GM12878 (cell line): ENCODE data around the gene BAZ2B. TPM values are rescaled to one million over a fixed set of nuclear protein-coding genes. Genes with fewer than 3 reads are reported as not detected.

Source experiments
- ATAC-seq: fragments of 200-7000 bp; cut with Tn5 transposase; 3 replicates; pipeline ENCODE4 v1.9.1; 2020; ENCODE audit warnings: mild to moderate bottlenecking, moderate library complexity
- BruUV-seq: library from RNA; stranded (reverse); fragments of 400-500 nt; replicated peaks from 2 replicates; lab custom pipeline; 2021; lab: Mats Ljungman, UMichigan
- CTCF ChIA-PET: fragments of 300-600 bp; sonication (Branson Sonifier 250); formaldehyde crosslinking; extraction: SDS; loops from one replicate; lab custom pipeline; 2021; ENCODE audit warnings: inconsistent platforms; lab: Yijun Ruan, JAX
- POLR2A ChIA-PET: fragments of 350-600 bp; formaldehyde crosslinking; extraction: SDS; loops from one replicate; lab custom pipeline; 2021; ENCODE audit warnings: inconsistent platforms; lab: Charles Lee
- RAD21 ChIA-PET: fragments of 300-600 bp; sonication (Branson Sonifier 250); formaldehyde crosslinking; loops from one replicate; lab custom pipeline; 2023; ENCODE audit warnings: antibody characterized with exemption; ENCODE audit not compliant: unreplicated experiment; lab: Charles Lee
- SMC1A ChIA-PET: fragments of 300-600 bp; sonication (Branson Sonifier 250); formaldehyde crosslinking; loops from one replicate; lab custom pipeline; 2023; ENCODE audit not compliant: unreplicated experiment, uncharacterized antibody; lab: Charles Lee
- DNase-seq: peaks from one replicate; pipeline ENCODE4 v3.0.0-alpha.2; 2011; ENCODE audit warnings: low read depth, low spot score
- FAIRE-seq: peaks from 3 replicates; lab custom pipeline; 2011; peaks lifted over from hg19 to GRCh38; lab: Jason Lieb, UNC
- H2AFZ ChIP-seq: 2 replicates; pipeline ENCODE4 v1.6.0; 2011; ENCODE audit warnings: low read depth, low read length, control low read depth; ENCODE audit not compliant: control insufficient read depth
- H3K27ac ChIP-seq: 2 replicates; pipeline ENCODE4 v1.5.1; 2011; ENCODE audit warnings: control low read depth; ENCODE audit not compliant: control insufficient read depth, insufficient read depth
- H3K27me3 ChIP-seq, 2 experiments: replicated peaks in 1 of 2; 2 replicates each; pipeline versions ENCODE4 v1.6.0 to v1.6.1; 2011; ENCODE audit warnings: low read length in 1 of 2; ENCODE audit not compliant: control insufficient read depth in 2 of 2, insufficient read depth in 2 of 2
- H3K36me3 ChIP-seq, 2 experiments: 2 replicates each; pipeline ENCODE4 v1.5.1; 2011; ENCODE audit warnings: low read length in 1 of 2; ENCODE audit not compliant: control insufficient read depth in 2 of 2, insufficient read depth in 2 of 2
- H3K4me1 ChIP-seq: 2 replicates; pipeline ENCODE4 v1.6.1; 2011; ENCODE audit warnings: mild to moderate bottlenecking, low read length, moderate library complexity, mixed read lengths; ENCODE audit not compliant: control insufficient read depth, insufficient read depth
- H3K4me2 ChIP-seq: 2 replicates; pipeline ENCODE4 v1.6.0; 2011; ENCODE audit warnings: control low read depth; ENCODE audit not compliant: control insufficient read depth, insufficient read depth
- H3K4me3 ChIP-seq: fragments of 200-600 bp; sonication (generic); 2 replicates; pipeline ENCODE4 v1.5.1; 2016
- H3K79me2 ChIP-seq: 2 replicates; pipeline ENCODE4 v1.6.0; 2011; ENCODE audit warnings: low read length; ENCODE audit not compliant: control insufficient read depth, insufficient read depth
- H3K9ac ChIP-seq: 2 replicates; pipeline ENCODE4 v1.8.0; 2011; ENCODE audit warnings: low read length, control low read depth, mixed read lengths; ENCODE audit not compliant: control insufficient read depth, insufficient read depth
- H3K9me3 ChIP-seq: replicated peaks from 3 replicates; pipeline ENCODE4 v1.5.1; 2011; ENCODE audit warnings: mild to moderate bottlenecking, low read length; ENCODE audit not compliant: control insufficient read depth, insufficient read depth
- H4K20me1 ChIP-seq: 2 replicates; pipeline ENCODE4 v1.6.0; 2011; ENCODE audit not compliant: control insufficient read depth, insufficient read depth
- ASH2L ChIP-seq: fragments of 300-600, 200-600 bp; sonication (generic); IDR thresholded peaks from 2 replicates; pipeline ENCODE4 v1.6.1; 2017; ENCODE audit warnings: low read depth, mild to moderate bottlenecking, borderline replicate concordance
- EZH2 ChIP-seq: IDR thresholded peaks from 2 replicates; pipeline ENCODE4 v1.6.1; 2012; ENCODE audit warnings: low read depth, mild to moderate bottlenecking, control low read depth, inconsistent platforms, low read length, borderline replicate concordance; ENCODE audit not compliant: control insufficient read depth
- FOS ChIP-seq: IDR thresholded peaks from 3 replicates; pipeline ENCODE4 v1.6.1; 2011; ENCODE audit warnings: borderline replicate concordance; ENCODE audit not compliant: insufficient read length; ENCODE audit errors: extremely low read depth
- NFIC ChIP-seq: IDR thresholded peaks from 2 replicates; pipeline ENCODE4 v1.6.1; 2012; ENCODE audit warnings: low read depth, mild to moderate bottlenecking, inconsistent platforms, low read length, moderate library complexity
- NFYB ChIP-seq: IDR thresholded peaks from 2 replicates; pipeline ENCODE4 v1.6.1; 2011; ENCODE audit warnings: low read depth, mild to moderate bottlenecking, low read length, improper control_type of control experiment, moderate library complexity; ENCODE audit not compliant: insufficient read depth
- NRF1 ChIP-seq: conservative IDR thresholded peaks from 2 replicates; pipeline ENCODE4 v1.6.1; 2011; ENCODE audit warnings: mild to moderate bottlenecking, low read depth, low read length, improper control_type of control experiment
- PAX8 ChIP-seq: fragments of 450-650 bp; IDR thresholded peaks from 2 replicates; pipeline ENCODE4 v1.6.1; 2017; ENCODE audit warnings: mild to moderate bottlenecking, moderate library complexity
- ZNF274 ChIP-seq: IDR thresholded peaks from one replicate; pipeline ENCODE4 v1.8.0; 2011; ENCODE audit not compliant: insufficient read length, insufficient read depth
- WGBS: methylation state at CpG from one replicate; pipeline ENCODE4 v1.1.6; 2016; ENCODE audit warnings: low lambda C conversion rate; ENCODE audit not compliant: insufficient replicate concordance, insufficient coverage; ENCODE audit errors: missing lambda C conversion rate; 5-methylcytosine and 5-hydroxymethylcytosine counted together
- in situ Hi-C: fragments of 300-500 bp; cut with MboI; formaldehyde crosslinking; loops from 9 replicates; pipeline ENCODE4 v1.14.3; 2018; ENCODE audit warnings: mixed read lengths
- intact Hi-C: fragments of 100-400 bp; cut with micrococcal nuclease; formaldehyde crosslinking; loops from one replicate; pipeline ENCODE4 v1.14.2; 2022; ENCODE audit not compliant: unreplicated experiment
- polyA plus RNA-seq, 11 experiments: library from polyadenylated mRNA; depleted of rRNA in 4 of 11; unstranded in 6 of 11; stranded (reverse) in 5 of 11; fragments of >200 nt; fragmentation: Nextera tagmentation in 4 of 11; fragmentation: Illumina TruSeq in 1 of 11; extraction: Ambion mirVana in 4 of 11; extraction: Trizol in 1 of 11; gene quantifications; 1 replicate in 1 of 11; 2 replicates in 10 of 11; pipeline versions ENCODE4 v1.2.1 to v1.2.3, GENCODE V29; 2011 to 2016; ENCODE audit warnings: inconsistent platforms in 2 of 11, missing spikeins in 2 of 11, low read depth in 1 of 11
- total RNA-seq, 4 experiments: library from RNA; depleted of rRNA in 3 of 4; stranded (reverse); fragments of >200 nt in 3 of 4; fragmentation: Illumina TruSeq in 1 of 4; extraction: Trizol in 1 of 4; gene quantifications; 2 replicates each; pipeline versions ENCODE4 v1.2.1 to v1.2.3, GENCODE V29; 2013 to 2021

Gene BAZ2B
- total and polyA plus RNA-seq, 10 of the 15 experiments (the other 5 are each of a cell fraction or from before 2014, with no cell fraction given): 8.8 to 49.7 (median 24.7) TPM

GRCh38 chr2:159460227-159460626 is 156.1 kb downstream of the BAZ2B start:
- Histone ChIP-seq H3K79me2 (no peaks in the 10 kb centered on the region), H3K4me2 (no peak overlapping the region), H2AFZ (no peak overlapping the region), H3K4me1 (peaks cover 7% of the 10 kb centered on the region; the same call in 1 of the 2 replicates), H3K9me3 (no peaks in the 10 kb centered on the region), H3K4me3 (no peak overlapping the region), H3K27me3 (no peaks in the 10 kb centered on the region), H3K36me3 (peaks cover 0 to 2% of the 10 kb centered on the region in 2 experiments; a peak in 1 of 4 replicates), H3K9ac (no peak overlapping the region), H4K20me1 (no peaks in the 10 kb centered on the region), H3K27ac (no peak overlapping the region)
- in situ Hi-C loops: no loop called here
- BruUV-seq: no TSS peak
- TF ChIP-seq NFYB (no peak), ZNF274 (no peak), EZH2 (no peak), FOS (no peak), ASH2L (no peak), PAX8 (no peak), NRF1 (no peak), NFIC (no peak)
- ChIA-PET RAD21 (no interaction called here), SMC1A (interaction anchor here (0.7 kb wide), 1 partner anchor 12 kb away, joined by 3 read pairs; no protein-coding TSS in a partner anchor), CTCF (interaction anchor here (1.1 kb wide), 1 partner anchor 58 kb away, joined by 3 read pairs; no protein-coding TSS in a partner anchor), POLR2A (interaction anchor here (1.0 kb wide), 1 partner anchor 10 kb away, joined by 4 read pairs; no protein-coding TSS in a partner anchor)
- ATAC-seq (no peak), DNase-seq (no peak), FAIRE-seq (no peak)
- intact Hi-C loops: no loop called here
- 88% methylated on average over 1 of the region's 1 CpG for WGBS
